Kidney tubule cell (primary cell): Measurements from ENCODE around the gene PLRG1.
A peak's percentile ranks its signal among the peaks of the same experiment; 100 is the strongest.

Experiments used
- DNase-seq: peaks from one replicate; pipeline ENCODE4 v3.0.0-alpha.2; 2018; ENCODE audit warnings: low spot score

The PLRG1 gene

GRCh38 chr4:154573190-154573870 is 23.1 kb upstream of the PLRG1 start:
- DNase-seq, result no peak

GRCh38 chr4:154569584-154569983 is 19.4 kb upstream of the PLRG1 start:
- no peak for DNase-seq

- no peak for DNase-seq
Measured at GRCh38 chr4:154569028-154569427, 18.8 kb upstream of the PLRG1 start.

- DNase-seq, result peak; percentile 41
Measured at GRCh38 chr4:154566639-154567204, 16.5 kb upstream of the PLRG1 start.

- no peak for DNase-seq
Measured at GRCh38 chr4:154565704-154566103, 15.5 kb upstream of the PLRG1 start.

GRCh38 chr4:154564311-154564710 is 14.1 kb upstream of the PLRG1 start:
- DNase-seq, result no peak

GRCh38 chr4:154562697-154563254 is 12.6 kb upstream of the PLRG1 start, which contains the start of gene FGB:
Gene FGB, plus strand, starts transcription at chr4:154563011. Its CDS starts 8 bp downstream, at chr4:154563019.
- DNase-seq, result peak; percentile 10

- DNase-seq, result peak; percentile 65
Measured at GRCh38 chr4:154560824-154561231, 10.6 kb upstream of the PLRG1 start.

GRCh38 chr4:154560419-154560801 is 10.2 kb upstream of the PLRG1 start:
- DNase-seq, result no peak

GRCh38 chr4:154559494-154560418 is 9.6 kb upstream of the PLRG1 start:
- peak; percentile 67 for DNase-seq

GRCh38 chr4:154559141-154559493 is 8.9 kb upstream of the PLRG1 start:
- no peak for DNase-seq

- peak; percentile 84 for DNase-seq
Measured at GRCh38 chr4:154551872-154552686, 1.9 kb upstream of the PLRG1 start.

GRCh38 chr4:154545689-154546088 is 4.5 kb downstream of the PLRG1 start:
- no peak for DNase-seq

GRCh38 chr4:154542271-154542879 is 7.8 kb downstream of the PLRG1 start:
- DNase-seq, result no peak

GRCh38 chr4:154534296-154534695 is 15.9 kb downstream of the PLRG1 start:
- DNase-seq, result no peak

- DNase-seq, result no peak
Measured at GRCh38 chr4:154529728-154530519, 20.3 kb downstream of the PLRG1 start.

- no peak for DNase-seq
Measured at GRCh38 chr4:154528869-154529268, 21.3 kb downstream of the PLRG1 start.

GRCh38 chr4:154527308-154527707 is 22.9 kb downstream of the PLRG1 start:
- no peak for DNase-seq

- no peak for DNase-seq
Measured at GRCh38 chr4:154526151-154526550, 24.0 kb downstream of the PLRG1 start.

- no peak for DNase-seq
Measured at GRCh38 chr4:154521607-154522006, 28.6 kb downstream of the PLRG1 start.
